ENCODE measurements around the gene FTO.
A peak's percentile ranks its signal among the peaks of the same experiment; 100 is the strongest.

FTO gene

GRCh38 chr16:53769787-53770186, 65.8 kb downstream of the FTO start:
- TF ChIP-seq CTCF (IDR thresholded peaks at IDR 0.05; ENCODE audit: control insufficient read depth, extremely low read depth, insufficient read depth), result no peak
- no peak overlapping the region for H3K4me3 ChIP-seq (ENCODE audit: low read depth, low read length)
- DNase-seq (ENCODE audit: low read depth), result no peak

GRCh38 chr16:53770641-53771040, 66.7 kb downstream of the FTO start:
- H3K4me3 ChIP-seq (ENCODE audit: low read depth, low read length), result no peak overlapping the region
- TF ChIP-seq CTCF (IDR thresholded peaks at IDR 0.05; ENCODE audit: control insufficient read depth, extremely low read depth, insufficient read depth), result no peak
- no peak for DNase-seq (ENCODE audit: low read depth)

- TF ChIP-seq CTCF (IDR thresholded peaks at IDR 0.05; ENCODE audit: control insufficient read depth, extremely low read depth, insufficient read depth), result no peak
- no peak for DNase-seq (ENCODE audit: low read depth)
- no peak overlapping the region for H3K4me3 ChIP-seq (ENCODE audit: low read depth, low read length)
Measured at GRCh38 chr16:53771655-53772497, 67.9 kb downstream of the FTO start.

- peak; percentile 82 for DNase-seq (ENCODE audit: low read depth)
- TF ChIP-seq CTCF (IDR thresholded peaks at IDR 0.05; ENCODE audit: control insufficient read depth, extremely low read depth, insufficient read depth), result peak; percentile 85
- no peak overlapping the region for H3K4me3 ChIP-seq (ENCODE audit: low read depth, low read length)
Measured at GRCh38 chr16:53773150-53773846, 69.3 kb downstream of the FTO start.

- DNase-seq (ENCODE audit: low read depth), result no peak
- no peak overlapping the region for H3K4me3 ChIP-seq (ENCODE audit: low read depth, low read length)
- TF ChIP-seq CTCF (IDR thresholded peaks at IDR 0.05; ENCODE audit: control insufficient read depth, extremely low read depth, insufficient read depth), result no peak
Measured at GRCh38 chr16:53773881-53774280, 69.9 kb downstream of the FTO start.

GRCh38 chr16:53775106-53775820, 71.3 kb downstream of the FTO start:
- H3K4me3 ChIP-seq (ENCODE audit: low read depth, low read length), result no peak overlapping the region
- no peak for TF ChIP-seq CTCF (IDR thresholded peaks at IDR 0.05; ENCODE audit: control insufficient read depth, extremely low read depth, insufficient read depth)
- no peak for DNase-seq (ENCODE audit: low read depth)
